Measurements from ENCODE around the gene MEIS3.

Gene MEIS3

DNA sequence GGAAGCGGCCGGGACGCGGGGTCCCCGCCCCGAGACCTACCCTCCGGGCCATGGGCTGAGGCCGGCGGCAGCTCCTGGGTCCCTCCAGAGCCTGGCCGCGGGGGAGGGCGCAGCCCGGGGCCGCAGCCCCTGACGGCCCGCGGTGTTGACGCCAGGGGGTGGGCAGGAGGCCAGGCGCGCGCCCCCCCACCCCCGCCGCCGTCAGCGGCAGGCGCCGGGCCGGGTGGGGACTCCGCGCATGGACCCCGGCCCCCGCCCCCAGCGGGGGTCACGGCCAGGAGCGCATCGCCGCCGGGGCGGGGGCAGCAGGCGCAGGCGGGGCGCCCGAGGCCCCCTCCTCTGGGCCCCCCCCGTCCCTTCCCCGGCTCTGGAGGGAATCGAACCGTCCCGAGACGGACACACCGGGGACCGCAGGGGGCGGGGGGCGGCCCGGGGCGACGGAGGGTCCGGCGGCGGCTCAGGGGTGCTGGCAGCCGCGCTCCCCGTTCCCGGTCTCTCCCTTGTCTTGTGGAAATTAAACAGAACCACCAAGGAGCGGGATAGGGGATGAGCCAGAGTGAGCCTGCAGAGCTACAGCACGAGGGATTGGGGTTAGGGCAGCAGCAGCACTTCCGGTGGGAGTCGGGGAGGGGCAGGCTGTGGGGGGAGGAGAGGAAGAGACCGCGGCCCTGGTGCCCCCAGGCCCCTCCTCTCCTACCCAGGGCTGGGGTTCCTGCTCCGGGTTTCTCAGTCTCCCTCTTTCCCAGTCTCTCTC is at the start of gene MEIS3:
TSS of gene MEIS3 (minus strand) at position 498 of the 754 bp plus-strand sequence. CDS start at position 52, 446 bp downstream.
- H3K4me3 ChIP-seq (ENCODE audit: low read depth, low read length), result peak within 1 kb of the TSS; percentile 78
- no peak within 1 kb of the TSS for H3K27ac ChIP-seq (ENCODE audit: low read depth, low read length)
- no peaks in the 10 kb centered on the region for H3K4me1 ChIP-seq (ENCODE audit: control insufficient read depth, insufficient read depth, low read length, unreplicated experiment)
- H3K79me2 ChIP-seq (ENCODE audit: control insufficient read depth, insufficient read depth, low read length, unreplicated experiment), result peaks cover 3% of the 10 kb centered on the region
- no peak within 1 kb of the TSS for H2AFZ ChIP-seq (ENCODE audit: low read length, unreplicated experiment)
- peaks cover 40% of the 10 kb centered on the region for H3K27me3 ChIP-seq (ENCODE audit: insufficient read depth, low read length)
- no peaks in the 10 kb centered on the region for H3K36me3 ChIP-seq (ENCODE audit: insufficient read depth, low read length)

DNA sequence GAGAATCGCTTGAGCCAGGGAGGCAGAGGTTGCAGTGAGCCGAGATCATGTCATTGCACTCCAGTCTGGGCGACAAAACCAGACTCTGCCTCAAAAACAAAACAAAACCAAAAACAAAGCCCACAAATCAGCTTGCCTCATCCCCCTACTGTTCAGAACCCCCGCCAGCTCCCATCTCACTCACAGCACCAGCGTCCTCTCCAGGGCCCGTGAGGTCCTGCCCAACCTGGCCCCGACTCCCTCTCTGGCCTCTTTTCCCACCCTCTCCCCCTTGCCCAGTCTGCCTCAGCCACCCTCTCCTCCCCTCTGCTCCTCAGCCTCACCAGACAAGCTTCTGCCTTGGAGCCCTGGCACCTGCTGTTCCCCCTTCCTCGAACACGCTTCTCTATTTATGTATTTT is 48.6 kb upstream of the MEIS3 start:
- Histone ChIP-seq H3K36me3 (ENCODE audit: insufficient read depth, low read length) (no peaks in the 10 kb centered on the region), H3K4me1 (ENCODE audit: control insufficient read depth, insufficient read depth, low read length, unreplicated experiment) (no peaks in the 10 kb centered on the region), H3K27me3 (ENCODE audit: insufficient read depth, low read length) (peaks cover 59% of the 10 kb centered on the region), H3K4me3 (ENCODE audit: low read depth, low read length) (no peak overlapping the region), H3K79me2 (ENCODE audit: control insufficient read depth, insufficient read depth, low read length, unreplicated experiment) (no peaks in the 10 kb centered on the region), H3K27ac (ENCODE audit: low read depth, low read length) (no peak overlapping the region), H2AFZ (ENCODE audit: low read length, unreplicated experiment) (no peak overlapping the region)

DNA sequence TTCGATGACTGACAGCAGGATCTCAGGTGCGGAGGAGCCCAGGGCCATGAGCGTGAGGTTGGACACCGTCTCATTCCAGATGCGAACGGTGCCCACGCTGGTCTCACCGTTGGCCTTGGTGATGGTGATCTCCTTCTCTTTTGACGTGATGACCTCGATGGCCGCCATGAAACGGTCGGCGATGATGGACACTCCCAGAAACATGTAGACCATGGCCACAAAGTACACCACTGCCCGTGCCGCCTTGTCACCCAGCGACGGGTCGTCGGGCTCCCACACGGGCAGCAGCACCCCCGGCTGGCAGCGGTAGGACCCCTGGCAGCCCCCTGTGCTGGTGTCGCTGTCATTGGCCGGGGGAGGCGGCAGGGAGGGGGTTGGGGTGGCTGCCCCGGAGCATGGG is 46.6 kb upstream of the MEIS3 start:
- Histone ChIP-seq H2AFZ (ENCODE audit: low read length, unreplicated experiment) (no peak overlapping the region), H3K27ac (ENCODE audit: low read depth, low read length) (no peak overlapping the region), H3K27me3 (ENCODE audit: insufficient read depth, low read length) (peaks cover 47% of the 10 kb centered on the region), H3K4me3 (ENCODE audit: low read depth, low read length) (no peak overlapping the region), H3K79me2 (ENCODE audit: control insufficient read depth, insufficient read depth, low read length, unreplicated experiment) (no peaks in the 10 kb centered on the region), H3K36me3 (ENCODE audit: insufficient read depth, low read length) (no peaks in the 10 kb centered on the region), H3K4me1 (ENCODE audit: control insufficient read depth, insufficient read depth, low read length, unreplicated experiment) (no peaks in the 10 kb centered on the region)

DNA sequence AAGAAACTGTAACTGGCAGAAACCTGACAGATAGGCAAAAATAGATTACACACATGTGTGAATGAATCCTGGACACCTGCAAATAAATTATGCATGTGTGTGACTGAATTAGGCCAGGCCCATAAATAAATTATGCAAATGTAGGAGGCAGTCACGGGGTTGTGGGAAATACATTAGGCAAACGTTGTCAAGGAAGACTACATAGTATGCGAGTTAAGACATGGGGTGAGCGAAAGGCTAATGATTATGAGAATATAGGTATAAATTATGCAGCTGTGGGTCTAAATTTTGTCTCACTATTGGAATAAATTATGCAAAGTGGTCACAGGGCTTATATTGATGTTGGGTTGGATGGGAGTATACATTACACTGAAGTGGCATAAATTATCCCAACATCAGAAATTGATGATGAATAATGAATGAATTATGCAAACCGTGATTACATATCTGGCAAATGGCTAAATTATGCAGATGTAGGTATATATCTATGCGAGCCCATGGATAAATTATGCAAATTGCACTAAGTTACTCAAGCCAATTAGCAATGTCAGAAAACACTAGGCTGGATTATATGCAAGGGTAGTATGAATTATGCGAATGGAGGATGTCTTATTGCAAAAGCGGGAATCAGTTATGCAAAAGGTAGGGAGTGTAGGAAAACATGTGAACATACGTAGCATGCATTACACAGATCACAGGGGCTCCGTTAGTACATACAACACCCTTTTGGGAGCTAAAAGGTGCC is 45.5 kb upstream of the MEIS3 start:
- H3K27ac ChIP-seq (ENCODE audit: low read depth, low read length), result no peak overlapping the region
- no peaks in the 10 kb centered on the region for H3K36me3 ChIP-seq (ENCODE audit: insufficient read depth, low read length)
- H3K27me3 ChIP-seq (ENCODE audit: insufficient read depth, low read length), result peaks cover 37% of the 10 kb centered on the region
- no peaks in the 10 kb centered on the region for H3K79me2 ChIP-seq (ENCODE audit: control insufficient read depth, insufficient read depth, low read length, unreplicated experiment)
- no peak overlapping the region for H2AFZ ChIP-seq (ENCODE audit: low read length, unreplicated experiment)
- H3K4me3 ChIP-seq (ENCODE audit: low read depth, low read length), result no peak overlapping the region
- no peaks in the 10 kb centered on the region for H3K4me1 ChIP-seq (ENCODE audit: control insufficient read depth, insufficient read depth, low read length, unreplicated experiment)

DNA sequence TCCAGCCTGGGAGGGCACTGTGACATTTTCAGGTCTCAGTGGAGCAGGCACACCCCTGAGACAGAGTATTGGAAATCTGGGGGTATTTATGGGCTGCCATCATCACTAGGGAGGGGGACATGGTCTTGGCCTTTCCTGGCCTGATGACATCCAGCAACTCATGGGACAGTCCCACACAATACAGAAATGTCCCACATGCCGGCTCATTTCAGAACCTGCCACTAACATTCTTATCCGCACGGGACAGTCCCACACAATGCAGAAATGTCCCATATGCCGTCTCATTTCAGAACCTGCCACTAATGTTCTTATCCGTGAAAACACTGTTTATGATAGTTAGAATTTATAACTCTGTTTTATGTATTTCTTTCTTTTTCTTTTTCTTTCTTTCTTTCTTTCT is 42.5 kb upstream of the MEIS3 start:
- no peaks in the 10 kb centered on the region for H3K36me3 ChIP-seq (ENCODE audit: insufficient read depth, low read length)
- H3K4me1 ChIP-seq (ENCODE audit: control insufficient read depth, insufficient read depth, low read length, unreplicated experiment), result no peaks in the 10 kb centered on the region
- H3K4me3 ChIP-seq (ENCODE audit: low read depth, low read length), result no peak overlapping the region
- no peak overlapping the region for H3K27ac ChIP-seq (ENCODE audit: low read depth, low read length)
- H2AFZ ChIP-seq (ENCODE audit: low read length, unreplicated experiment), result no peak overlapping the region
- H3K27me3 ChIP-seq (ENCODE audit: insufficient read depth, low read length), result peaks cover 48% of the 10 kb centered on the region
- no peaks in the 10 kb centered on the region for H3K79me2 ChIP-seq (ENCODE audit: control insufficient read depth, insufficient read depth, low read length, unreplicated experiment)

DNA sequence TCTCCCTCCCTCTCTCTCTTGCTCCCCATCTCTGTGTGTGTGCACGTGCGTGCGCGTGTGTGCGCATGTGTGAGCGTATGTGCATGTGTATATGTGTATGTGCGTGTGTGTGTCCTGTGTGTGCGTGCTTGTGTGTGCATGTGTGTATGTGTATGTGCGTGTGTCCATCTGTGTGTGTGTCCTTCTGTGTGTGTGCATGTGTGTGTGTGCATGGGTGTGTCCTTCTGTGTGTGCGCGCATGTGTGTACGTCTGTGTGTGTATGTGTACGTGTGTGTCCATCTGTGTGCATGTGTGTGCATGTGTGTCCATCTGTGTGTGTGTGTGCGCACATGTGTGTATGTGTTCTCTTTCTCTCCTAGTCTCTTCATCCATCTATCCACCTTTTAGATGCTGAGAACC is 40.1 kb upstream of the MEIS3 start:
- Histone ChIP-seq H3K27ac (ENCODE audit: low read depth, low read length) (no peak overlapping the region), H3K4me1 (ENCODE audit: control insufficient read depth, insufficient read depth, low read length, unreplicated experiment) (no peaks in the 10 kb centered on the region), H3K79me2 (ENCODE audit: control insufficient read depth, insufficient read depth, low read length, unreplicated experiment) (no peaks in the 10 kb centered on the region), H3K27me3 (ENCODE audit: insufficient read depth, low read length) (peaks cover 52% of the 10 kb centered on the region), H3K4me3 (ENCODE audit: low read depth, low read length) (no peak overlapping the region), H3K36me3 (ENCODE audit: insufficient read depth, low read length) (no peaks in the 10 kb centered on the region), H2AFZ (ENCODE audit: low read length, unreplicated experiment) (no peak overlapping the region)

DNA sequence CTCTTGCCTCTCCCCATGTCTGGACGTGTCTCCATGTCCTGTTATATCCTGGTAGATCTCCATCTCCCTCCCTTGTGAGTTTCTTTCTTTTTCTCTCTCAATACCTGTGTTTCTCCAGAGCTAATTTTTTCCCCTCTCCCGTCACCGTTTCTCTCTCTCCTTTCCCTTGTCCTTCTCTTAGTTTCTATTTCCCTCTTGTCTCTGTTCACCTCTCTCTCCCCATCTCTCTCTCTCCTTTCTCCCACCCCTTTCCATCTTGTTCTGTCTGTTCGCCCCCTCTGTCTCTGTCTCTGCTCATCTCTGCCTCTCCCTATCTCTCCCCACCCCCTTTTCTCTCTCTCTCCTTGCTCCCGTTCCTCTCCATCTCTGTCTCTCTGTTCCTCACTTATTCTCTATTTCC is 39.3 kb upstream of the MEIS3 start:
- H3K4me1 ChIP-seq (ENCODE audit: control insufficient read depth, insufficient read depth, low read length, unreplicated experiment), result no peaks in the 10 kb centered on the region
- H3K36me3 ChIP-seq (ENCODE audit: insufficient read depth, low read length), result no peaks in the 10 kb centered on the region
- H3K27me3 ChIP-seq (ENCODE audit: insufficient read depth, low read length), result peaks cover 48% of the 10 kb centered on the region
- no peak overlapping the region for H3K27ac ChIP-seq (ENCODE audit: low read depth, low read length)
- no peaks in the 10 kb centered on the region for H3K79me2 ChIP-seq (ENCODE audit: control insufficient read depth, insufficient read depth, low read length, unreplicated experiment)
- no peak overlapping the region for H3K4me3 ChIP-seq (ENCODE audit: low read depth, low read length)
- no peak overlapping the region for H2AFZ ChIP-seq (ENCODE audit: low read length, unreplicated experiment)

DNA sequence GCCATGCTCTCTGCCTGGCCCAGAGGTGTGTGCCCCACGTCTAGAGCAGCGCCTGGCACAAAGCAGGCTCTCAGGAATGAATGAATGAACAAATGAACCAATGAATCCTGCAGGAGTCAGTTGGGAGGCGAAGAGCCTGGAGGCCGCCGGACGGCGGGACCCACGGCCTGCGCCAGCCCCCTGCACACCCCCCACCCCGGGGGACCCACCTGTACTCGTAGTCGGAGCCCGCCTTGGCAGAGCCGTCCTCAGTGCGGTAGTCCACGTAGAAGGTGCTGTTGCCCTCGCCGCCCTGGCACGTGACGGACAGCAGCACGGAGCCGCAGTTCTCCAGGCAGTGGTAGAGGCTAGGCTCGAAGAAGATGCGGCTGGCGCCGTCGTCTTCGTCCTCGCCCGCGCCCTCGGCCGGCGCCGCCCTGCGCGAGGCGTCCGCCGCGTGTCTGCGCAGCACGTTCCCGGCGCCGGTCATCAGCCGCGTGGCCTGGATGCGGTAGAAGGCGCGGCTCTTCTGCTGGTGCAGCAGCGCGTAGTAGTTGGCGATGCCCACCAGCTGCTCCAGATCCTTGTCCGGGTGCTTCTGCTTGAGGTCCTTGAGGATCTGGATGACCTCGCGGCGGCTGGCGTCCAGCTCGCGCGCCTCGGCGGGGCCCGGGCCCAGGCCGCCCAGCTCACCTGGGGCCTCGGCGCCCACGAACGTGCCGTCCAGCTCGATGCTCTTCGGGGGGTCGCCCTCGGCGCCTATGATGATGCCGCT is 37.6 kb upstream of the MEIS3 start:
- Histone ChIP-seq H3K4me1 (ENCODE audit: control insufficient read depth, insufficient read depth, low read length, unreplicated experiment) (no peaks in the 10 kb centered on the region), H3K27me3 (ENCODE audit: insufficient read depth, low read length) (peaks cover 52% of the 10 kb centered on the region), H3K4me3 (ENCODE audit: low read depth, low read length) (no peak overlapping the region), H2AFZ (ENCODE audit: low read length, unreplicated experiment) (no peak overlapping the region), H3K36me3 (ENCODE audit: insufficient read depth, low read length) (no peaks in the 10 kb centered on the region), H3K27ac (ENCODE audit: low read depth, low read length) (no peak overlapping the region), H3K79me2 (ENCODE audit: control insufficient read depth, insufficient read depth, low read length, unreplicated experiment) (no peaks in the 10 kb centered on the region)

DNA sequence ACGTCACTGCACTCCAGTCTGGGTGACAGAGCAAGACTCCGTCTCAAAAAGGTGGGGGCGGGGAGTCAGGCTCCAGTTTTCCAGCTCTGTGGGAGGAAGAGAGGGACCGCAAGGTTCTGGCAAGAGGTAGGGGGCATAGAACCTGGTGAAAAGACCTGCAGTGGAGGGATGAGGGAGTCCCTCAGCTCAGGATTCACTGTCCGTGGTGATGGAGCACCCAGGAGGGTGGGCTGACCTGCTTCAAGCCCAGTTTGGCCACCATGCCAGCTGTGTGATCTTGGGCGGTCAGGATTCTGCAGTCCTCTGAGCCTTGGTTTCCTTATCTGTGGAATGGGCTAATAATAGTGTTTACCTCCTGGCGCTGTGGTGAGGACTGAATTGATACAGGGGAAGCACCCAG is 31.2 kb upstream of the MEIS3 start:
- Histone ChIP-seq H3K4me1 (ENCODE audit: control insufficient read depth, insufficient read depth, low read length, unreplicated experiment) (no peaks in the 10 kb centered on the region), H3K27ac (ENCODE audit: low read depth, low read length) (no peak overlapping the region), H3K4me3 (ENCODE audit: low read depth, low read length) (no peak overlapping the region), H2AFZ (ENCODE audit: low read length, unreplicated experiment) (no peak overlapping the region), H3K79me2 (ENCODE audit: control insufficient read depth, insufficient read depth, low read length, unreplicated experiment) (no peaks in the 10 kb centered on the region), H3K36me3 (ENCODE audit: insufficient read depth, low read length) (no peaks in the 10 kb centered on the region), H3K27me3 (ENCODE audit: insufficient read depth, low read length) (peaks cover 60% of the 10 kb centered on the region)

DNA sequence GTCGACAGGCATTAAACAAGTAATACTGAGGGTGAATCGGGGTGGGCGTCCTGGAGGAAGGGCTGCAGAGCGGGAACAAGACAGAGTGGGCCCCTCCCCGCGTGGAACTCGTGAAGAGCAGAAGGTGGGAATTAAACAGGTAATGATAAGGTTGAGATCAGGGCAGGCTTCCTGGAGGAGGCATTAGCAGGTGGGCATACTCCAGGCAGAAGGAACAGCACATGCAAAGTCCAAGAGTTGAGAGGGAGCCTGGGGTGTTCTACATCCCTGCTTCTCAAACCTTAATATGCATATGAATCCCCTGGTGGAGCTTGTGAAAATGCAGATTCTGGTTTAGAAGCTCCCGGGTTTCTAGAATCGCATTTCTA is 29.0 kb upstream of the MEIS3 start:
- Histone ChIP-seq H3K27me3 (ENCODE audit: insufficient read depth, low read length) (peaks cover 72% of the 10 kb centered on the region), H3K4me1 (ENCODE audit: control insufficient read depth, insufficient read depth, low read length, unreplicated experiment) (no peaks in the 10 kb centered on the region), H3K4me3 (ENCODE audit: low read depth, low read length) (peak overlapping the region; percentile 44; the same call in 1 of the 2 replicates), H2AFZ (ENCODE audit: low read length, unreplicated experiment) (no peak overlapping the region), H3K27ac (ENCODE audit: low read depth, low read length) (no peak overlapping the region), H3K79me2 (ENCODE audit: control insufficient read depth, insufficient read depth, low read length, unreplicated experiment) (no peaks in the 10 kb centered on the region), H3K36me3 (ENCODE audit: insufficient read depth, low read length) (no peaks in the 10 kb centered on the region)
